ENCODE data around the gene JDP2.

JDP2 gene

GRCh38 chr14:75476274-75476995, 48.6 kb downstream of the JDP2 start:
- no peaks in the 10 kb centered on the region for H3K4me1 ChIP-seq (ENCODE audit: control insufficient read depth, insufficient read depth, low read length, poor library complexity, severe bottlenecking)
- H3K36me3 ChIP-seq (ENCODE audit: control insufficient read depth, insufficient read depth, low read length): no peaks in the 10 kb centered on the region
- H3K4me3 ChIP-seq (ENCODE audit: insufficient read depth, low read depth, low read length, poor library complexity, severe bottlenecking): no peak overlapping the region
- no peak for DNase-seq
- no peaks in the 10 kb centered on the region for H3K27me3 ChIP-seq (replicated peaks; ENCODE audit: control insufficient read depth, insufficient read depth, low read length, poor library complexity, severe bottlenecking)
- no peak overlapping the region for H3K27ac ChIP-seq (ENCODE audit: insufficient read depth, low read length, poor library complexity, severe bottlenecking)
- H3K9me3 ChIP-seq (ENCODE audit: control insufficient read depth, low read length): no peaks in the 10 kb centered on the region

- Histone ChIP-seq H3K27ac (ENCODE audit: insufficient read depth, low read length, poor library complexity, severe bottlenecking) (no peak overlapping the region), H3K27me3 (replicated peaks; ENCODE audit: control insufficient read depth, insufficient read depth, low read length, poor library complexity, severe bottlenecking) (no peaks in the 10 kb centered on the region), H3K9me3 (ENCODE audit: control insufficient read depth, low read length) (no peaks in the 10 kb centered on the region), H3K36me3 (ENCODE audit: control insufficient read depth, insufficient read depth, low read length) (no peaks in the 10 kb centered on the region), H3K4me1 (ENCODE audit: control insufficient read depth, insufficient read depth, low read length, poor library complexity, severe bottlenecking) (no peaks in the 10 kb centered on the region), H3K4me3 (ENCODE audit: insufficient read depth, low read depth, low read length, poor library complexity, severe bottlenecking) (no peak overlapping the region)
- no peak for DNase-seq
These were observed 50.1 kb downstream of the JDP2 start for GRCh38 chr14:75477881-75478280.

GRCh38 chr14:75479770-75480600, 52.2 kb downstream of the JDP2 start:
- no peak overlapping the region for H3K27ac ChIP-seq (ENCODE audit: insufficient read depth, low read length, poor library complexity, severe bottlenecking)
- no peak for DNase-seq
- no peaks in the 10 kb centered on the region for H3K4me1 ChIP-seq (ENCODE audit: control insufficient read depth, insufficient read depth, low read length, poor library complexity, severe bottlenecking)
- H3K4me3 ChIP-seq (ENCODE audit: insufficient read depth, low read depth, low read length, poor library complexity, severe bottlenecking): no peak overlapping the region
- H3K36me3 ChIP-seq (ENCODE audit: control insufficient read depth, insufficient read depth, low read length): no peaks in the 10 kb centered on the region
- no peaks in the 10 kb centered on the region for H3K27me3 ChIP-seq (replicated peaks; ENCODE audit: control insufficient read depth, insufficient read depth, low read length, poor library complexity, severe bottlenecking)
- no peaks in the 10 kb centered on the region for H3K9me3 ChIP-seq (ENCODE audit: control insufficient read depth, low read length)

- DNase-seq: no peak
- Histone ChIP-seq H3K9me3 (ENCODE audit: control insufficient read depth, low read length) (no peaks in the 10 kb centered on the region), H3K36me3 (ENCODE audit: control insufficient read depth, insufficient read depth, low read length) (no peaks in the 10 kb centered on the region), H3K27ac (ENCODE audit: insufficient read depth, low read length, poor library complexity, severe bottlenecking) (no peak overlapping the region), H3K4me3 (ENCODE audit: insufficient read depth, low read depth, low read length, poor library complexity, severe bottlenecking) (no peak overlapping the region), H3K4me1 (ENCODE audit: control insufficient read depth, insufficient read depth, low read length, poor library complexity, severe bottlenecking) (no peaks in the 10 kb centered on the region), H3K27me3 (replicated peaks; ENCODE audit: control insufficient read depth, insufficient read depth, low read length, poor library complexity, severe bottlenecking) (no peaks in the 10 kb centered on the region)
These were observed 54.5 kb downstream of the JDP2 start for GRCh38 chr14:75482366-75482765.

- H3K27me3 ChIP-seq (replicated peaks; ENCODE audit: control insufficient read depth, insufficient read depth, low read length, poor library complexity, severe bottlenecking): no peaks in the 10 kb centered on the region
- H3K4me3 ChIP-seq (ENCODE audit: insufficient read depth, low read depth, low read length, poor library complexity, severe bottlenecking): no peak overlapping the region
- H3K27ac ChIP-seq (ENCODE audit: insufficient read depth, low read length, poor library complexity, severe bottlenecking): no peak overlapping the region
- peaks cover 4% of the 10 kb centered on the region for H3K4me1 ChIP-seq (ENCODE audit: control insufficient read depth, insufficient read depth, low read length, poor library complexity, severe bottlenecking)
- H3K36me3 ChIP-seq (ENCODE audit: control insufficient read depth, insufficient read depth, low read length): no peaks in the 10 kb centered on the region
- DNase-seq: no peak
- H3K9me3 ChIP-seq (ENCODE audit: control insufficient read depth, low read length): no peaks in the 10 kb centered on the region
These were observed 57.0 kb downstream of the JDP2 start for GRCh38 chr14:75484711-75485429.

GRCh38 chr14:75486318-75486717, 58.5 kb downstream of the JDP2 start:
- Histone ChIP-seq H3K36me3 (ENCODE audit: control insufficient read depth, insufficient read depth, low read length) (no peaks in the 10 kb centered on the region), H3K27me3 (replicated peaks; ENCODE audit: control insufficient read depth, insufficient read depth, low read length, poor library complexity, severe bottlenecking) (no peaks in the 10 kb centered on the region), H3K9me3 (ENCODE audit: control insufficient read depth, low read length) (no peaks in the 10 kb centered on the region), H3K27ac (ENCODE audit: insufficient read depth, low read length, poor library complexity, severe bottlenecking) (no peak overlapping the region), H3K4me3 (ENCODE audit: insufficient read depth, low read depth, low read length, poor library complexity, severe bottlenecking) (no peak overlapping the region), H3K4me1 (ENCODE audit: control insufficient read depth, insufficient read depth, low read length, poor library complexity, severe bottlenecking) (peaks cover 4% of the 10 kb centered on the region)
- no peak for DNase-seq

- H3K4me1 ChIP-seq (ENCODE audit: control insufficient read depth, insufficient read depth, low read length, poor library complexity, severe bottlenecking): peaks cover 4% of the 10 kb centered on the region
- H3K9me3 ChIP-seq (ENCODE audit: control insufficient read depth, low read length): no peaks in the 10 kb centered on the region
- H3K4me3 ChIP-seq (ENCODE audit: insufficient read depth, low read depth, low read length, poor library complexity, severe bottlenecking): no peak overlapping the region
- H3K27me3 ChIP-seq (replicated peaks; ENCODE audit: control insufficient read depth, insufficient read depth, low read length, poor library complexity, severe bottlenecking): no peaks in the 10 kb centered on the region
- no peak for DNase-seq
- H3K36me3 ChIP-seq (ENCODE audit: control insufficient read depth, insufficient read depth, low read length): no peaks in the 10 kb centered on the region
- H3K27ac ChIP-seq (ENCODE audit: insufficient read depth, low read length, poor library complexity, severe bottlenecking): no peak overlapping the region
These were observed 59.4 kb downstream of the JDP2 start for GRCh38 chr14:75487155-75487671.

- Histone ChIP-seq H3K36me3 (ENCODE audit: control insufficient read depth, insufficient read depth, low read length) (no peaks in the 10 kb centered on the region), H3K27me3 (replicated peaks; ENCODE audit: control insufficient read depth, insufficient read depth, low read length, poor library complexity, severe bottlenecking) (no peaks in the 10 kb centered on the region), H3K4me1 (ENCODE audit: control insufficient read depth, insufficient read depth, low read length, poor library complexity, severe bottlenecking) (peaks cover 4% of the 10 kb centered on the region), H3K4me3 (ENCODE audit: insufficient read depth, low read depth, low read length, poor library complexity, severe bottlenecking) (no peak overlapping the region), H3K27ac (ENCODE audit: insufficient read depth, low read length, poor library complexity, severe bottlenecking) (no peak overlapping the region), H3K9me3 (ENCODE audit: control insufficient read depth, low read length) (no peaks in the 10 kb centered on the region)
- no peak for DNase-seq
These were observed 61.6 kb downstream of the JDP2 start for GRCh38 chr14:75489480-75489837.

GRCh38 chr14:75491376-75491978, 63.7 kb downstream of the JDP2 start:
- H3K27me3 ChIP-seq (replicated peaks; ENCODE audit: control insufficient read depth, insufficient read depth, low read length, poor library complexity, severe bottlenecking): no peaks in the 10 kb centered on the region
- H3K4me3 ChIP-seq (ENCODE audit: insufficient read depth, low read depth, low read length, poor library complexity, severe bottlenecking): no peak overlapping the region
- DNase-seq: no peak
- no peaks in the 10 kb centered on the region for H3K9me3 ChIP-seq (ENCODE audit: control insufficient read depth, low read length)
- H3K27ac ChIP-seq (ENCODE audit: insufficient read depth, low read length, poor library complexity, severe bottlenecking): no peak overlapping the region
- H3K4me1 ChIP-seq (ENCODE audit: control insufficient read depth, insufficient read depth, low read length, poor library complexity, severe bottlenecking): peaks cover 4% of the 10 kb centered on the region
- H3K36me3 ChIP-seq (ENCODE audit: control insufficient read depth, insufficient read depth, low read length): no peaks in the 10 kb centered on the region
